ENCODE measurements around the gene C10orf71.

Gene C10orf71

GRCh38 chr10:49274886-49275285, 24.1 kb upstream of the C10orf71 start:
- H3K4me1 ChIP-seq (ENCODE audit: insufficient read depth, low read length, severe bottlenecking), result no peaks in the 10 kb centered on the region
- H3K4me2 ChIP-seq (ENCODE audit: low read length), result no peak overlapping the region
- no peaks in the 10 kb centered on the region for H3K9me3 ChIP-seq (ENCODE audit: low read length)
- H2AFZ ChIP-seq (ENCODE audit: low read length), result no peak overlapping the region
- H3K36me3 ChIP-seq (ENCODE audit: insufficient read depth, low read length), result no peaks in the 10 kb centered on the region
- TF ChIP-seq EZH2 (IDR thresholded peaks at IDR 0.05; ENCODE audit: borderline replicate concordance, low read length) (no peak), CTCF (IDR thresholded peaks at IDR 0.05; ENCODE audit: low read length) (no peak)
- H3K4me3 ChIP-seq (ENCODE audit: low read depth, low read length, poor library complexity, severe bottlenecking), result no peak overlapping the region
- H3K9ac ChIP-seq (ENCODE audit: low read length), result no peak overlapping the region
- no peak overlapping the region for H3K27ac ChIP-seq (ENCODE audit: low read depth, low read length, poor library complexity, severe bottlenecking)
- H4K20me1 ChIP-seq (ENCODE audit: insufficient read depth, low read length), result no peaks in the 10 kb centered on the region
- no peaks in the 10 kb centered on the region for H3K27me3 ChIP-seq (ENCODE audit: insufficient read depth, low read length)
- H3F3A ChIP-seq (ENCODE audit: insufficient read depth, low read length), result no peaks in the 10 kb centered on the region
- no peaks in the 10 kb centered on the region for H3K79me2 ChIP-seq (ENCODE audit: insufficient read depth, low read length)
- no peaks in the 10 kb centered on the region for H3K9me2 ChIP-seq (ENCODE audit: low read depth, low read length)

- H3K4me1 ChIP-seq (ENCODE audit: insufficient read depth, low read length, severe bottlenecking), result no peaks in the 10 kb centered on the region
- no peaks in the 10 kb centered on the region for H3K9me2 ChIP-seq (ENCODE audit: low read depth, low read length)
- no peak overlapping the region for H3K4me3 ChIP-seq (ENCODE audit: low read depth, low read length, poor library complexity, severe bottlenecking)
- no peaks in the 10 kb centered on the region for H3K9me3 ChIP-seq (ENCODE audit: low read length)
- H4K20me1 ChIP-seq (ENCODE audit: insufficient read depth, low read length), result no peaks in the 10 kb centered on the region
- no peaks in the 10 kb centered on the region for H3K27me3 ChIP-seq (ENCODE audit: insufficient read depth, low read length)
- TF ChIP-seq EZH2 (IDR thresholded peaks at IDR 0.05; ENCODE audit: borderline replicate concordance, low read length) (no peak), CTCF (IDR thresholded peaks at IDR 0.05; ENCODE audit: low read length) (no peak)
- H2AFZ ChIP-seq (ENCODE audit: low read length), result no peak overlapping the region
- no peaks in the 10 kb centered on the region for H3F3A ChIP-seq (ENCODE audit: insufficient read depth, low read length)
- H3K27ac ChIP-seq (ENCODE audit: low read depth, low read length, poor library complexity, severe bottlenecking), result no peak overlapping the region
- no peak overlapping the region for H3K4me2 ChIP-seq (ENCODE audit: low read length)
- no peak overlapping the region for H3K9ac ChIP-seq (ENCODE audit: low read length)
- no peaks in the 10 kb centered on the region for H3K79me2 ChIP-seq (ENCODE audit: insufficient read depth, low read length)
- H3K36me3 ChIP-seq (ENCODE audit: insufficient read depth, low read length), result no peaks in the 10 kb centered on the region
These were observed 23.1 kb upstream of the C10orf71 start for GRCh38 chr10:49275896-49276295.

GRCh38 chr10:49276596-49276995, 22.4 kb upstream of the C10orf71 start:
- Histone ChIP-seq H3K9ac (ENCODE audit: low read length) (no peak overlapping the region), H3K36me3 (ENCODE audit: insufficient read depth, low read length) (no peaks in the 10 kb centered on the region), H3K4me2 (ENCODE audit: low read length) (no peak overlapping the region), H3K9me3 (ENCODE audit: low read length) (no peaks in the 10 kb centered on the region), H3F3A (ENCODE audit: insufficient read depth, low read length) (no peaks in the 10 kb centered on the region), H3K27ac (ENCODE audit: low read depth, low read length, poor library complexity, severe bottlenecking) (no peak overlapping the region), H3K4me3 (ENCODE audit: low read depth, low read length, poor library complexity, severe bottlenecking) (no peak overlapping the region), H3K27me3 (ENCODE audit: insufficient read depth, low read length) (no peaks in the 10 kb centered on the region), H3K4me1 (ENCODE audit: insufficient read depth, low read length, severe bottlenecking) (no peaks in the 10 kb centered on the region), H2AFZ (ENCODE audit: low read length) (no peak overlapping the region), H4K20me1 (ENCODE audit: insufficient read depth, low read length) (no peaks in the 10 kb centered on the region), H3K9me2 (ENCODE audit: low read depth, low read length) (no peaks in the 10 kb centered on the region), H3K79me2 (ENCODE audit: insufficient read depth, low read length) (no peaks in the 10 kb centered on the region)
- no peak for TF ChIP-seq CTCF (IDR thresholded peaks at IDR 0.05; ENCODE audit: low read length)
- TF ChIP-seq EZH2 (IDR thresholded peaks at IDR 0.05; ENCODE audit: borderline replicate concordance, low read length), result no peak

Measured in OCI-LY1 (cell line).